ENCODE results near the gene JPH3. TPM values are rescaled to one million over a fixed set of nuclear protein-coding genes. Genes with fewer than 3 reads are reported as not detected.

The JPH3 gene
- polyA plus RNA-seq, 3 donors = not detected

DNA sequence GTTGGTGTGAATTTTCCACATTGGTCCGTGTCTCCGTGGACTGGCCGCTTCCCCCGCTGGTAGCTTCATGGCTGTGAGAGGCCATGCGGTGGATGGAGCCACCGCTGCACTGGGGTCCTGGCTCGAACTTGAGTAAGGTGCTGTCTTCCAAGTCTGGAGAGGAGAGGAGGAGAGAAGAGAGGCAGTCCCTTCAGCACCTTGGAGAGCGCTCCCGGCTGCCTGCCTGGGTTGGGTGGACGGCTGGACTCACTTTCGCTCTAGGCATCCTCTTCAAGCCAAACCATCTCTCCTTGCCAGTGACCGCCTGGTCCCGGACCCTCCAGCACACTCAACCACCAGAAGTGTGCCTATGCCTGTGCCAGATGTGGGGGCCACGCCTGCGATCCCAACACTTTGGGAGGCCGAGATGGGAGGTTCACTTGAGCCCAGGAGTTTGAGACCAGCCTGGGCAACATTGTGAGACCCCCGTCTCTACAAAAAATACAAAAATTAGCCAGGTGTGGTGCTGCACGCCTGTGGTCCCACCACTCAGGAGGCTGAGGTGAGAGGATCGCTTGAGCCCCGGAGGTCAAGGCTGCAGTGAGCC, 6.2 kb downstream of the JPH3 start:
- peak in 1 of 3 donors; percentile 3 for DNase-seq
- Histone ChIP-seq H3K4me1 (ENCODE audit: control insufficient read depth in 1 of 2, insufficient read depth in 2 of 2, low read length in 2 of 2) (no peaks in the 10 kb centered on the region), H3K9ac (ENCODE audit: insufficient read depth, low read length, poor library complexity, severe bottlenecking) (no peak overlapping the region), H3K4me3 (replicated peaks in 1 of 3; ENCODE audit: low read depth in 2 of 3, low read length in 3 of 3) (no peak overlapping the region), H3K27me3 (ENCODE audit: control insufficient read depth in 2 of 2, insufficient read depth in 2 of 2, low read length in 2 of 2) (peaks cover 0 to 24% of the 10 kb centered on the region in 2 donors), H3K79me2 (ENCODE audit: insufficient read depth, low read length) (no peaks in the 10 kb centered on the region), H3K9me3 (replicated peaks in 1 of 2; ENCODE audit: control insufficient read depth in 1 of 2, insufficient read depth in 1 of 2, low read length in 2 of 2) (no peaks in the 10 kb centered on the region), H3K36me3 (replicated peaks in 1 of 2; ENCODE audit: control insufficient read depth in 1 of 2, insufficient read depth in 2 of 2, low read length in 2 of 2) (no peaks in the 10 kb centered on the region), H3K4me2 (replicated peaks; ENCODE audit: extremely low read depth, low read length, poor library complexity, severe bottlenecking) (no peak overlapping the region), H4K20me1 (ENCODE audit: insufficient read depth, low read length) (no peaks in the 10 kb centered on the region), H3K27ac (ENCODE audit: low read depth in 1 of 2, low read length in 2 of 2) (no peak overlapping the region), H2AFZ (ENCODE audit: insufficient read depth, low read depth, low read length, poor library complexity, severe bottlenecking) (no peak overlapping the region)
- Mint-ChIP-seq H3K27me3 (ENCODE audit: low read depth in 3 of 3) (peaks cover 35 to 40% (median 37%) of the 10 kb centered on the region in 3 donors), H3K9me3 (peaks cover 0 to 3% (median 0%) of the 10 kb centered on the region in 7 donors), H3K4me1 (no peaks in the 10 kb centered on the region), H3K36me3 (no peaks in the 10 kb centered on the region), H3K4me3 (no peak overlapping the region), H3K27ac (no peak overlapping the region)
- TF ChIP-seq, protein P1, sequence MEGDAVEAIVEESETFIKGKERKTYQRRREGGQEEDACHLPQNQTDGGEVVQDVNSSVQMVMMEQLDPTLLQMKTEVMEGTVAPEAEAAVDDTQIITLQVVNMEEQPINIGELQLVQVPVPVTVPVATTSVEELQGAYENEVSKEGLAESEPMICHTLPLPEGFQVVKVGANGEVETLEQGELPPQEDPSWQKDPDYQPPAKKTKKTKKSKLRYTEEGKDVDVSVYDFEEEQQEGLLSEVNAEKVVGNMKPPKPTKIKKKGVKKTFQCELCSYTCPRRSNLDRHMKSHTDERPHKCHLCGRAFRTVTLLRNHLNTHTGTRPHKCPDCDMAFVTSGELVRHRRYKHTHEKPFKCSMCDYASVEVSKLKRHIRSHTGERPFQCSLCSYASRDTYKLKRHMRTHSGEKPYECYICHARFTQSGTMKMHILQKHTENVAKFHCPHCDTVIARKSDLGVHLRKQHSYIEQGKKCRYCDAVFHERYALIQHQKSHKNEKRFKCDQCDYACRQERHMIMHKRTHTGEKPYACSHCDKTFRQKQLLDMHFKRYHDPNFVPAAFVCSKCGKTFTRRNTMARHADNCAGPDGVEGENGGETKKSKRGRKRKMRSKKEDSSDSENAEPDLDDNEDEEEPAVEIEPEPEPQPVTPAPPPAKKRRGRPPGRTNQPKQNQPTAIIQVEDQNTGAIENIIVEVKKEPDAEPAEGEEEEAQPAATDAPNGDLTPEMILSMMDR (IDR thresholded peaks at IDR 0.05) = no peak
- intact Hi-C loops (cut with micrococcal nuclease) = no loop called here
- 58% methylated on average over 18 of the region's 20 CpGs for WGBS (ENCODE audit: insufficient coverage)

DNA sequence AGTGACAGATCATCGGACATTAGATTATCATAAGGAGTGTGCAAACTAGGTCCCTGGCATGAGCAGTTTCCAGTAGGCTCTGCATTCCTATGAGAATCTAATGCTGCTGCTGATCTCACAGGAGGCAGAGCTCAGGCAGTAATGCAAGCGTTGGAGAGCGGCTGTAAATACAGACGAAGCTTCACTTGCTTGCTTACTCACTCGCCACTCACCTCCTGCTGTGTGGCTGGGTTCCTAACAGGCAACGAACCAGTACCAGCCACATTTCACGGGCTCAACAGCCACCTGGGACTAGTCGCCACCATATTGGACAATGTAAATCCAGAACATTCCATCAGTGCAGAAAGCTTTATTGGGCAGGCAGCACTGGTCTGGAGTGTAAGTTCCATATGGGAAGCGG, 7.7 kb downstream of the JPH3 start:
- peaks cover 0 to 2% (median 0%) of the 10 kb centered on the region in 7 donors for H3K9me3 Mint-ChIP-seq
- H3K4me1 Mint-ChIP-seq = no peaks in the 10 kb centered on the region

More for the DNA sequence above, 7.7 kb downstream of the JPH3 start:
- 88% methylated on average over 9 of the region's 9 CpGs for WGBS (ENCODE audit: insufficient coverage)
- no peak overlapping the region for H3K27ac Mint-ChIP-seq
- peaks cover 22 to 24% (median 22%) of the 10 kb centered on the region in 3 donors for H3K27me3 Mint-ChIP-seq (ENCODE audit: low read depth in 3 of 3)
- DNase-seq = no peak
- H3K4me2 ChIP-seq (replicated peaks; ENCODE audit: extremely low read depth, low read length, poor library complexity, severe bottlenecking) = no peak overlapping the region
- H3K4me3 ChIP-seq (replicated peaks in 1 of 3; ENCODE audit: low read depth in 2 of 3, low read length in 3 of 3) = no peak overlapping the region
- H3K9ac ChIP-seq (ENCODE audit: insufficient read depth, low read length, poor library complexity, severe bottlenecking) = no peak overlapping the region
- no peaks in the 10 kb centered on the region for H3K36me3 Mint-ChIP-seq
- no peaks in the 10 kb centered on the region for H3K79me2 ChIP-seq (ENCODE audit: insufficient read depth, low read length)
- intact Hi-C loops (cut with micrococcal nuclease) = no loop called here
- H3K27me3 ChIP-seq (ENCODE audit: control insufficient read depth in 2 of 2, insufficient read depth in 2 of 2, low read length in 2 of 2) = peaks cover 0 to 8% of the 10 kb centered on the region in 2 donors
- TF ChIP-seq, protein P1 (IDR thresholded peaks at IDR 0.05) = no peak
- H2AFZ ChIP-seq (ENCODE audit: insufficient read depth, low read depth, low read length, poor library complexity, severe bottlenecking) = no peak overlapping the region
- no peak overlapping the region for H3K4me3 Mint-ChIP-seq
- H3K9me3 ChIP-seq (replicated peaks in 1 of 2; ENCODE audit: control insufficient read depth in 1 of 2, insufficient read depth in 1 of 2, low read length in 2 of 2) = no peaks in the 10 kb centered on the region
- no peak overlapping the region for H3K27ac ChIP-seq (ENCODE audit: low read depth in 1 of 2, low read length in 2 of 2)
- H3K36me3 ChIP-seq (replicated peaks in 1 of 2; ENCODE audit: control insufficient read depth in 1 of 2, insufficient read depth in 2 of 2, low read length in 2 of 2) = no peaks in the 10 kb centered on the region
- H3K4me1 ChIP-seq (ENCODE audit: control insufficient read depth in 1 of 2, insufficient read depth in 2 of 2, low read length in 2 of 2) = no peaks in the 10 kb centered on the region
- no peaks in the 10 kb centered on the region for H4K20me1 ChIP-seq (ENCODE audit: insufficient read depth, low read length)
